Stimulated activated naive CD8-positive, alpha-beta T cell treated with anti-CD3 and anti-CD28 coated beads, Interleukin-15, Interleukin-2, amounts not matched to agents 100 ng/mL and 50 ng/mL, for 24 hours (primary cell): ENCODE results near the gene CCDC134.

Experiments used
- H3K27ac Mint-ChIP-seq: one replicate; pipeline ENCODE4 v1.8.0; 2021; ENCODE audit warnings: mild to moderate bottlenecking, mixed read lengths
- H3K27me3 Mint-ChIP-seq: one replicate; pipeline ENCODE4 v1.8.0; 2021; ENCODE audit warnings: mixed read lengths
- H3K36me3 Mint-ChIP-seq: one replicate; pipeline ENCODE4 v1.8.0; 2021; ENCODE audit warnings: low read depth, mixed read lengths
- H3K4me1 Mint-ChIP-seq: one replicate; pipeline ENCODE4 v1.8.0; 2021; ENCODE audit warnings: low read depth, mixed read lengths
- H3K4me3 Mint-ChIP-seq: one replicate; pipeline ENCODE4 v1.8.0; 2021; ENCODE audit warnings: mild to moderate bottlenecking, mixed read lengths
- H3K9me3 Mint-ChIP-seq: one replicate; pipeline ENCODE4 v1.8.0; 2021; ENCODE audit warnings: mixed read lengths

The CCDC134 gene

DNA sequence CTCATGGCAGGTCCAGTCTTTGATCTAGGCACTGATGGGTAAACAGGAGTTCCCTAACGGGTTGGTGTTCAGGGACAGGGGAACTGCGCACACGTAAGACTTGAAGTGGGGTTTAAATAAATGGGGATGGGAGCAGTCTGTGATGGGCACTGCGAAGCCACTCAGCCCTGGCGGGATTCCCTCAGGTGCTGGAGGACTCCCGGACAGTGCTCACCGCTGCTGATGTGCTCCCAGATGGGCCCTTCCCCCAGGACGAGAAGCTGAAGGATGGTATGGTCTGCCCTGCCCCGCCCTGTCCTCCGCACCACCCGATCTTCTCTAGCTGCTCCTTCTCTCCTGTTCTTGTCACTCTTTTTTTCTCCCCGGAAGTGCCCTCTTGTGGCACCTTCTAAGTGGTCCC lies 9.5 kb downstream of the CCDC134 start:
- Mint-ChIP-seq H3K4me3 (no peak overlapping the region), H3K27me3 (no peaks in the 10 kb centered on the region), H3K27ac (no peak overlapping the region), H3K9me3 (no peaks in the 10 kb centered on the region), H3K4me1 (no peaks in the 10 kb centered on the region), H3K36me3 (peaks cover 42% of the 10 kb centered on the region)

DNA sequence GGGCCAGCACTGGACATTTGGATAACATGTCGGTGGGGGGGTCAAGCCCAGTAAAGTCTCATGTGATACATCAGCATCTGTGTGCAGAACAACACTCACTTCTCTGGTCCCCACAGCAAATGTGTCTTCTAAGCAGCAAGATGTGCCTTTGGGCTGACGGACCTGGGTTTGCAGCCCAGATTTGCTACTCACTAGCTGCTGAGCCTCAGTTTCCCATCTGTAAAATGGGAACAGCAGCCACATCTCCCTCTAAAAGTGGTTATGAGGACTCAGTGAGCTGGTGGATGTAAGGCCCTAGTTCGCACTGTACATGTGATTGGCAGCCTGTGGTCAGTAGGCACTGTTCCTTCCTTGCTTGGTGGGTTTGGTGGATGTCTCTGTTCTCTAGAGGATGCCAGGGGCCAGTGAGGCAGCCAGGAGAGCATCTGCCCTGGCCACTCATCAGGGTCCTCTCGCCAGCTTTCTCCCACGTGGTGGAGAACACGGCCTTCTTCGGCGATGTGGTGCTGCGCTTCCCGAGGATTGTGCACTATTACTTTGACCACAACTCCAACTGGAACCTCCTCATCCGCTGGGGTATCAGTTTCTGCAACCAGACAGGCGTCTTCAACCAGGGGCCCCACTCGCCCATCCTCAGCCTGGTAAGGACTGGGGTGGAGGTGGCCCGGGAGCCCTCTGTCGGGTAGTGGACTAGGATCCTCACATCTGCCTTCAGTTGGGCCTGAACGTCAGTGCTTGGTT lies 12.5 kb downstream of the CCDC134 start:
- Mint-ChIP-seq H3K27ac (no peak overlapping the region), H3K36me3 (peaks cover 50% of the 10 kb centered on the region), H3K9me3 (no peaks in the 10 kb centered on the region), H3K4me1 (no peaks in the 10 kb centered on the region), H3K4me3 (no peak overlapping the region), H3K27me3 (no peaks in the 10 kb centered on the region)

DNA sequence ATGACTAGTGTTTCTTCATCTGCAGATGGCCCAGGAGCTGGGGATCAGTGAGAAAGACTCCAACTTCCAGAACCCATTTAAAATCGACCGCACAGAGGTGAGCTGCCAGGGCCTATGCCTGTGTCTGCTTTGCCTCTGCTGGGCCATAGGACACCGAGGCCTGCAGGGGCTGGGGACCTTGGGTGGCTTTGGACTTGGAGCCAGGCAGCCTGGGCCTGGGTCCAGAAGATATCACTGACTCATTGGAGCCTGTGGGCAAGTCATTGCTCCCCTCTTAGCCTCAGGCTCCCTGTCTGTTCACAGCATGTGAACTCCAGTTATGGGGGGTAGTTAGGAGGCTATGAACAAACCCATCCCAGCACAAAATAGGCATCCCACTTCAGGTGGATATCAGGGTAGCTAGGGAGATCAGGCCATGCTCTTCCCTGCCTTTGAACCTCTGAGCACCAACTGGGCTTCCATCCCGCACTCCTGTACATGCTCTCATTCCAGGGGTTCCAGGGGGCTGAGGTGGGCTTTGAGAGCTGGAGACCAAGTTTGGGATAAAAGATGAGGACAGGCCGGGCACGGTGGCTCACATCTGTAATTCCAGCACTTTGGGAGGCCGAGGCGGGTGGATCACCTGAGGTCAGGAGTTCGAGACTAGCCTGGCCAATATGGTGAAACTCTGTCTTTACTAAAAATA lies 13.4 kb downstream of the CCDC134 start:
- peaks cover 50% of the 10 kb centered on the region for H3K36me3 Mint-ChIP-seq
- H3K4me1 Mint-ChIP-seq: no peaks in the 10 kb centered on the region
- no peak overlapping the region for H3K27ac Mint-ChIP-seq
- H3K4me3 Mint-ChIP-seq: no peak overlapping the region
- no peaks in the 10 kb centered on the region for H3K27me3 Mint-ChIP-seq
- no peaks in the 10 kb centered on the region for H3K9me3 Mint-ChIP-seq

DNA sequence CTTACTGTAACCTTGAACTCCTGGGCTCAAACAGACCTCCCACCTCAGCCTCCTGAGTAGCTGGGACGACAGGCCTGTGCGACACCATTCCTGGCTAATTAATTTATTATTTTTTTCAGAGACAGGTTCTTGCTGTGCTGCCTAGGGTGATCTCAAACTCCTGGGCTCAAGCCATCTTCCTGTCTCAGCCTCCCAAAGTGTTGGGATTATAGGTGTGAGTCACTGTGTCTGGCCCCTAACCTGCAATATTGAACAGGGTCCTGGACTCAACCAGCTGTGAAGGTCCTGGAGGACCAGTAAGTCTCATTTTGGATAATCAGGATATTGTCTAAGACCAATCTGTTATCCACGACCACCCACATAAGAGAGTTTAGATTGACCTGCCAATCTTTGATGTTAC lies 15.2 kb downstream of the CCDC134 start:
- Mint-ChIP-seq H3K9me3 (no peaks in the 10 kb centered on the region), H3K4me1 (no peaks in the 10 kb centered on the region), H3K27ac (no peak overlapping the region), H3K4me3 (no peak overlapping the region), H3K27me3 (no peaks in the 10 kb centered on the region), H3K36me3 (peaks cover 36% of the 10 kb centered on the region)

DNA sequence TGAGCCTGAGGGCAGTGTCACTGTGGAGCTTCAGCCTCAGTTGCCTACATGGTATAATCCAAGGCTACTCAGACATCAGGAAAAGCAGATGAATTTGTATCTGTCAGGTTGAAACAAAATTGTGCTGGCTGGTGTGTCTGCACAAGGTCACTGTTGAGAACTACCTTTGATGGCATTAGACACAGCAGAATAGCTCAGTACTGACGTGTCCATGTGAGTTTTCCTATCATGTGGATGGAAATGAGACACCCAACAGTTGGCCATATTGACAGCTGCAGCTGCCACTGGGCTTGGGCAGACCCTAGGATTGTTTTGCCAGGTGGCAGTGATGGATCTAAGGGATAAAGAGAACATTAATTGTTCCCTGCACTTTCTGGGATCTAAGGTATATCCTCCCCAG lies 15.8 kb downstream of the CCDC134 start:
- Mint-ChIP-seq H3K9me3 (no peaks in the 10 kb centered on the region), H3K4me1 (no peaks in the 10 kb centered on the region), H3K36me3 (peaks cover 34% of the 10 kb centered on the region), H3K27me3 (no peaks in the 10 kb centered on the region), H3K27ac (no peak overlapping the region), H3K4me3 (no peak overlapping the region)

DNA sequence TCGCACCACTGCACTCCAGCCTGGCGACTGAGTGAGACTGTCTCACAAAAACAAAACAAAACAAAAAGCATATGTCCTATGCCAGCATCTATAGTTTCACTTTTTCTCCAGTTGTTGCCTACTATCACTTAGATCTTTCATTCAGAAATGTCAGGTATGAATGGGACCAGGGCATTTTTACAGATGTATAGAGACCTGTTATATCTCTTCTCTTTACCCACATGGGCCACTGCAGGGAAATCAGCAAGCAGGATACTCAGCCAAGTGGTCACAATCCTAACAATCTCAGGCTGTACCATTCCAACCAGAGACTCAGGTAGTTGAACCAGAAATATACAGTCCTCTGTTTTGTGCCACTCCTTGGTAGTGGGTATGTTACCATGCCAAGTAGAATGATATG lies 16.4 kb downstream of the CCDC134 start:
- Mint-ChIP-seq H3K9me3 (no peaks in the 10 kb centered on the region), H3K36me3 (peaks cover 28% of the 10 kb centered on the region)

DNA sequence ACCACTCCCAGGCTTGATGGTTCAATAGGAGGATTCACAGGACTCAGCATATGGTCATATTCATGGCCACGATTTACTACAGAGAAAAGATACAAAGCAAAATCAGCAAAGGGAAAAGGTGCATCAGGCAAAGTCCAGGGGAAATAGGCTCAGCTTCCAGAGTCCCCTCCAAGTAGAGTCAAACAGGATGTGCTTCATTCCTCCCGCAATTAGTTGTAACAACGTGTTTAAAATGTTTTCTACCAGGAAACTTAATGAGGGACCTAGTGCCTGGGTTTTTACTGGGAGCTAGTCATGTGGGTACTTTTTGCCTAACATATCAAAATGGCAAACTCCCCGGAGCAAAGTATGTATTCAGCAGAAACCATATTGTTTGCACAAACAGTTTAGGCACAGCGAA lies 17.5 kb downstream of the CCDC134 start:
- peaks cover 17% of the 10 kb centered on the region for H3K4me1 Mint-ChIP-seq
- H3K4me3 Mint-ChIP-seq: no peak overlapping the region
- H3K36me3 Mint-ChIP-seq: peaks cover 34% of the 10 kb centered on the region
- H3K27ac Mint-ChIP-seq: no peak overlapping the region
- no peaks in the 10 kb centered on the region for H3K27me3 Mint-ChIP-seq
- no peaks in the 10 kb centered on the region for H3K9me3 Mint-ChIP-seq

More for the DNA sequence above, 16.4 kb downstream of the CCDC134 start:
- no peak overlapping the region for H3K27ac Mint-ChIP-seq
- no peaks in the 10 kb centered on the region for H3K27me3 Mint-ChIP-seq
- no peak overlapping the region for H3K4me3 Mint-ChIP-seq
- peaks cover 5% of the 10 kb centered on the region for H3K4me1 Mint-ChIP-seq

DNA sequence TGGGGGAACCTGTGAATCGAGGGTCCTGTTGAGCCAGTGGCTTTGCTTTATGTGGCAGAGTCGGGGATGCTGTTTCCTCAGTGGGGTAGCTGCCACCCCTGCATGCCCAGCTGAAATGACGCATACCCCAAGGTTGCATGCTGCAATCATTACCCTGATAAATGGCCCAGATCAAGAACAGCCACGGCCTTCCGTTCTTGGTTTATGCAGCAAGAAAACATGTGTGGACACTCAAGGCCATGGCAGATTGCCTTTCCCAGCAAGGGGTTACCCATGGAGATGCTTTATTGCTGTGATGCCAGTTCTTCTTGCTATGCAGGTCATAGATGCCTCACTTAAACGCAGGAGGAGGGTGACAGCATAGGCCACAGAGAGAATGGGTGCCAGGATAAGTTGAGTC lies 18.1 kb downstream of the CCDC134 start:
- Mint-ChIP-seq H3K4me3 (no peak overlapping the region), H3K27ac (no peak overlapping the region), H3K36me3 (peaks cover 30% of the 10 kb centered on the region), H3K27me3 (no peaks in the 10 kb centered on the region), H3K4me1 (peaks cover 22% of the 10 kb centered on the region), H3K9me3 (no peaks in the 10 kb centered on the region)

DNA sequence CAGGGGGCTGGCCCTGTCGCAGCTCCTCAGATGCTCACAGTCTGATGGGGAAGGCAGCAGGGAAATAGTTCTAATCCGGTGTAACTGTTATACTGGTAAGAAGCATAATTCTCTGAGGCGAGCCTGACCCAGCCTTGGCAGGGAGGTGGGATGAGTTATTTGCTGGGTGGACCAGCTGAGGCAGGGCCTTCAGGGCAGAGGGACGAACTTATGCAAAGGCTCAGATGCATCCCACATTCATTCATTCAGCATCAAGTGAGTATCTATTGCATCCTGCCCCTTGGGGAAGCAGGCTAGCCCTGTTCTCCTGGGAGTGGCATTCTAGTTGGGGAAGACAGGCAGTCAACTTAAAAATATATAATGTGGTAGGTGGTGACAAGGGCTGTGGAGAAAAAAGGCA lies 18.8 kb downstream of the CCDC134 start:
- Mint-ChIP-seq H3K4me1 (peaks cover 28% of the 10 kb centered on the region), H3K27ac (no peak overlapping the region), H3K36me3 (peaks cover 30% of the 10 kb centered on the region), H3K9me3 (no peaks in the 10 kb centered on the region), H3K27me3 (no peaks in the 10 kb centered on the region), H3K4me3 (no peak overlapping the region)

DNA sequence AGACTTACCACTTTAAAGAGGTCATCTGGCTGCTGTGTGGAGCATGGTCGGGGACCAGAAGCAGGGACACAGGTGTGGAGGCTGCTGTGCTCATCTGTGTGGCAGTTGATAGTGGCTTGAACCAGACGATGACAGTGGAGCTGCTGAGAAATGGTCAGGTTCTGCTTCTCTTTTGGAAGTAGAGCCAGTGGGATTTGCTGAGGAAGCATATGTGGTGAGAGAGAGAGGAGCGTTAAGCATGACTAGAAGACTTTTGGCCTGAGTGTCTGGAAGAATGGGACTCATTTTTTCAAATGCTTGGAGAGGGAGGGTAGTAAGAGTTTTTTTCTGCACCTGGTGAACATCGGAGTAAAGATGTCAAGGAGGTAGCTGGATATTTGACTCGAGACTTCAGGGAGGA lies 20.0 kb downstream of the CCDC134 start:
- Mint-ChIP-seq H3K4me3 (no peak overlapping the region), H3K27ac (no peak overlapping the region), H3K9me3 (no peaks in the 10 kb centered on the region), H3K36me3 (peaks cover 25% of the 10 kb centered on the region), H3K27me3 (no peaks in the 10 kb centered on the region), H3K4me1 (peaks cover 30% of the 10 kb centered on the region)

DNA sequence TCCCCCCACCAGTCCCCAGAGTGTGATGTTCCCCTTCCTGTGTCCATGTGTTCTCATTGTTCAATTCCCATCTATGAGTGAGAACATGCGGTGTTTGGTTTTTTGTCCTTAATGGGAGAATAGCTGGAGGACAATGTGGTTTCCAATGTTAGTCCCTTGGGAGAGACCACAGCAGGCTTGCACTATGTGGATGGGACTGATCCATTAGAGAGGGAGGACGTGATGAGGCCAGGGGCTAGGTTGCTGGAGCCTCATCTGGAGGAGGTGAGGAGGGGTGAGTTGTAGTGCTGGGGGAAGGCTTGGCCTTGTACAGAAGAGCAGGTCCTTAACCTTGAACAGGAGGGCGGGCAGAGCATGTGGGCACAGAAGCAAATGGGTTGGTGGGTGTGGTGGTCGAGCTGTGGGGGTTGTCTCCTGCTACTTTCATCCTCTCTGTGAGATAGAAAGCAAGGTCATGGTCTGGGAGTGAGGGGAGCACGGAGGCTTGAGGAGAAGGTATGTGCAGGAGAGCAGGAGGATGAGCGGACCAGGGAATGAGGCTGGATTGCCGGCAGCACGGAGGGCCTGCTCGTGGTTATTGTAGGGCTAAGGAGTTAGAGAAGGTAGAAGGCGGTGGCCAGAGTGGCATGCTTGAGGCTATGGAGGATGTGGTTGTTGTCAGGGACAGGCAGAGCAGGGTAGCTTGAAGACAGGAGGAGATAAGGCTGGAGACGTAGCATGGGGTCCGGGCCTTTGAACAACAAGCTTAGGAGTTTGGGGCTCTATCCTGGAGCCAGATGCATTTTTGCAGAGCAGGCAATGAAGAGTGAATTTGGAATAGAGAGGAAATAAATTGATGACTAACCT lies 21.2 kb downstream of the CCDC134 start:
- Mint-ChIP-seq H3K36me3 (peaks cover 21% of the 10 kb centered on the region), H3K27me3 (no peaks in the 10 kb centered on the region)

DNA sequence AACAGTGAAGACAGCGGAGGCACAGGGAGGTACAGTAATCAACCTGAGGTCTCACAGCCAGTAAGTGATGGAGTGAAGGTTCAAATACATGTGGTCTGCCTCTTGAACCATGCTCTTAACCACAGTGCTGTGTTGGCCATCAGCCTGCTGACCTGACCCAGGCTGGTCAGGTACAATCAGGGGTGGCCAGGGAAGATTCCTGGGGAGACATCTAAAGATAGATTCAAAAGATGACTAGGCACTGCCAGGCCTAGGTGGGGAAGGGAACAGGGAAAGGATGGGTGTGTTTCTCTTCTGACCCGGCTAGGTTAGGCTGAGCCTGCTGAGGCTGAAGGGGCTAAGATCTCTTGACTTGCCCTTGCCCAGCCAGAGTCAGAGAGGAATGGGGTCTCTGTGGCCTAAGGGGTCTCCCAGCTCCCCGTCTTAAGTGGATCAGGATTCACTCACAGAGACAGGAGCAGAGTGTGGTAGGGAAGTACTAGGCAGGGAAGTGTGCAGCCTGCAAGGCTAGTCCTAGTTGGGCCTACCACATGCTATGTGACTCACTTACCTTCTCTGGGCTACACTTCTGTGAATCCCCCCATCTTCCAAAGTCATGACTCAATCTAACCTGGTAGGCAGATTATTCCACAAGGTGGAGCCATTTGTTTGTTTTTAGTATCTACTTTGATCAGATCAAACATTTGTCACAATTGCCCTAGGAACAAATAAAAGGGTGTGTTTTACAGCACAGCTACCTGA lies 22.0 kb downstream of the CCDC134 start:
- H3K27ac Mint-ChIP-seq: peak overlapping the region; percentile 94
- no peaks in the 10 kb centered on the region for H3K27me3 Mint-ChIP-seq
- peaks cover 21% of the 10 kb centered on the region for H3K36me3 Mint-ChIP-seq
- H3K9me3 Mint-ChIP-seq: no peaks in the 10 kb centered on the region
- H3K4me3 Mint-ChIP-seq: no peak overlapping the region
- H3K4me1 Mint-ChIP-seq: peaks cover 33% of the 10 kb centered on the region

More for the DNA sequence above, 21.2 kb downstream of the CCDC134 start:
- H3K27ac Mint-ChIP-seq: peak overlapping the region; percentile 94
- peaks cover 30% of the 10 kb centered on the region for H3K4me1 Mint-ChIP-seq
- H3K9me3 Mint-ChIP-seq: no peaks in the 10 kb centered on the region
- H3K4me3 Mint-ChIP-seq: no peak overlapping the region

DNA sequence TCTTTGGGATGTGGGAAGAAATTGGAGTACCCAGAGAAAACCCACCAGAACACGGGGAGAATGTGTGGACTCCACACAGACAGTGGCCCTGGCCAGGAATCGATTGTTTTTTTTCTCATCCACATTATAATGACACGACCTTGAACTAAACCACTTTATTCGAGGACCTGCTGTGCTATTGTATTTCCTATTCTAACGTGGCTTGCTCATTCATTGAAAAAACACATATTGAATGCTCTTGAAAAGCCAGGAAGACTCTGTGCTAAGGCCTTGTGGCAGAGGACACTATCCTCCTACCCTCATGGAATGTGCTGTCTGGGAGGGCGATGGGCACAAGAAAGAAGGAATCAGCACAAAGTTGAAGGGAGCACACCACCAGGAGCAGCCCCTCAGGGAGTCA lies 23.3 kb downstream of the CCDC134 start:
- H3K4me1 Mint-ChIP-seq: peaks cover 33% of the 10 kb centered on the region

DNA sequence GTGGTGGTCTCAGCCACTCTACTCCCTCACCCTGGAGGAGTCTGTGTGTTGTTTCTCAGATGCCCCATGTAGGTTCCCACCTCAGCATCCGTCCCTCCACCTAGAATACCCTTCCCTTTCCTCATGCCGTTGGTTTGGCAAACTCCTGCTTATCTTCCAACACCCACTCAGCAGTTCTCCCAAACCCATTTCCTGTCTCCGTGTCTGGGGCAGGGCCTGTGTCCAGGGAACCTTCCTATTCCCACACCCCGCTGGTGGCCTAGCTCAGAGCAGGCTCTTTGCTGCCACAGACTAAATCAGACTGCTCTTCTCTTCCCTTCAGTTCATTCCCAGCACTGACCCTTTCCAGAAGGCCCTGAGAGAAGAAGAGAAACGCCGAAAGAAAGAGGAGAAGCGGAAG lies 24.9 kb downstream of the CCDC134 start:
- Mint-ChIP-seq H3K4me1 (peaks cover 35% of the 10 kb centered on the region), H3K9me3 (no peaks in the 10 kb centered on the region), H3K36me3 (peaks cover 23% of the 10 kb centered on the region), H3K27me3 (no peaks in the 10 kb centered on the region), H3K4me3 (no peak overlapping the region), H3K27ac (peak overlapping the region; percentile 59)

More for the DNA sequence above, 23.3 kb downstream of the CCDC134 start:
- H3K36me3 Mint-ChIP-seq: peaks cover 21% of the 10 kb centered on the region
- H3K27me3 Mint-ChIP-seq: no peaks in the 10 kb centered on the region
- no peak overlapping the region for H3K27ac Mint-ChIP-seq
- no peaks in the 10 kb centered on the region for H3K9me3 Mint-ChIP-seq
- H3K4me3 Mint-ChIP-seq: no peak overlapping the region
